Measurements from ENCODE around the gene PRKCZ. TPM values are rescaled to one million over a fixed set of nuclear protein-coding genes. Genes with fewer than 3 reads are reported as not detected.

Gene PRKCZ
- polyA plus RNA-seq, 3 donors, result 0.74 to 1.9 (median 1.4) TPM

- Mint-ChIP-seq H3K9me3 (no peaks in the 10 kb centered on the region), H3K27ac (peak overlapping the region in 2 of 7 donors; percentile 0 to 45), H3K4me1 (peaks cover 18% of the 10 kb centered on the region), H3K36me3 (peaks cover 0 to 3% of the 10 kb centered on the region in 2 donors), H3K27me3 (ENCODE audit: low read depth in 3 of 3) (peaks cover 0 to 5% (median 3%) of the 10 kb centered on the region in 3 donors), H3K4me3 (no peak overlapping the region)
- Histone ChIP-seq H4K20me1 (ENCODE audit: insufficient read depth, low read length) (no peaks in the 10 kb centered on the region), H3K79me2 (ENCODE audit: insufficient read depth, low read length) (no peaks in the 10 kb centered on the region), H3K27ac (ENCODE audit: low read depth in 1 of 2, low read length in 2 of 2) (peak overlapping the region in 1 of 2 donors; percentile 9), H3K27me3 (ENCODE audit: control insufficient read depth in 2 of 2, insufficient read depth in 2 of 2, low read length in 2 of 2) (no peaks in the 10 kb centered on the region), H3K9me3 (replicated peaks in 1 of 2; ENCODE audit: control insufficient read depth in 1 of 2, insufficient read depth in 1 of 2, low read length in 2 of 2) (no peaks in the 10 kb centered on the region), H3K4me3 (replicated peaks in 1 of 3; ENCODE audit: low read depth in 2 of 3, low read length in 3 of 3) (no peak overlapping the region), H2AFZ (ENCODE audit: insufficient read depth, low read depth, low read length, poor library complexity, severe bottlenecking) (no peak overlapping the region), H3K36me3 (replicated peaks in 1 of 2; ENCODE audit: control insufficient read depth in 1 of 2, insufficient read depth in 2 of 2, low read length in 2 of 2) (no peaks in the 10 kb centered on the region), H3K4me1 (ENCODE audit: control insufficient read depth in 1 of 2, insufficient read depth in 2 of 2, low read length in 2 of 2) (peaks cover 14 to 18% of the 10 kb centered on the region in 2 donors), H3K9ac (ENCODE audit: insufficient read depth, low read length, poor library complexity, severe bottlenecking) (no peak overlapping the region), H3K4me2 (replicated peaks; ENCODE audit: extremely low read depth, low read length, poor library complexity, severe bottlenecking) (no peak overlapping the region)
- DNase-seq, result no peak
- intact Hi-C loops (cut with micrococcal nuclease), result loop anchor here (5.0 kb wide), 3 partner anchors 33 to 78 kb away; no protein-coding TSS in a partner anchor
- WGBS (ENCODE audit: insufficient coverage), result 61% methylated on average over 8 of the region's 11 CpGs
- no peak for TF ChIP-seq CTCF (IDR thresholded peaks at IDR 0.05)
These were observed 120.0 kb downstream of the PRKCZ start for GRCh38 chr1:2170211-2170610.

GRCh38 chr1:2172012-2172411, 121.8 kb downstream of the PRKCZ start:
- H3K27me3 Mint-ChIP-seq (ENCODE audit: low read depth in 3 of 3), result peaks cover 0 to 3% (median 1%) of the 10 kb centered on the region in 3 donors

More at GRCh38 chr1:2172012-2172411, 121.8 kb downstream of the PRKCZ start:
- Histone ChIP-seq H3K4me3 (replicated peaks in 1 of 3; ENCODE audit: low read depth in 2 of 3, low read length in 3 of 3) (no peak overlapping the region), H3K4me2 (replicated peaks; ENCODE audit: extremely low read depth, low read length, poor library complexity, severe bottlenecking) (no peak overlapping the region), H3K9ac (ENCODE audit: insufficient read depth, low read length, poor library complexity, severe bottlenecking) (no peak overlapping the region), H3K79me2 (ENCODE audit: insufficient read depth, low read length) (no peaks in the 10 kb centered on the region), H3K4me1 (ENCODE audit: control insufficient read depth in 1 of 2, insufficient read depth in 2 of 2, low read length in 2 of 2) (peaks cover 14 to 18% of the 10 kb centered on the region in 2 donors), H2AFZ (ENCODE audit: insufficient read depth, low read depth, low read length, poor library complexity, severe bottlenecking) (no peak overlapping the region), H4K20me1 (ENCODE audit: insufficient read depth, low read length) (no peaks in the 10 kb centered on the region), H3K36me3 (replicated peaks in 1 of 2; ENCODE audit: control insufficient read depth in 1 of 2, insufficient read depth in 2 of 2, low read length in 2 of 2) (no peaks in the 10 kb centered on the region), H3K9me3 (replicated peaks in 1 of 2; ENCODE audit: control insufficient read depth in 1 of 2, insufficient read depth in 1 of 2, low read length in 2 of 2) (no peaks in the 10 kb centered on the region), H3K27me3 (ENCODE audit: control insufficient read depth in 2 of 2, insufficient read depth in 2 of 2, low read length in 2 of 2) (no peaks in the 10 kb centered on the region), H3K27ac (ENCODE audit: low read depth in 1 of 2, low read length in 2 of 2) (no peak overlapping the region)
- Mint-ChIP-seq H3K36me3 (peaks cover 0 to 6% of the 10 kb centered on the region in 2 donors), H3K4me3 (no peak overlapping the region), H3K4me1 (peaks cover 18% of the 10 kb centered on the region), H3K9me3 (no peaks in the 10 kb centered on the region), H3K27ac (no peak overlapping the region)
- no peak for DNase-seq
- TF ChIP-seq CTCF (IDR thresholded peaks at IDR 0.05), result no peak
- intact Hi-C loops (cut with micrococcal nuclease), result loop anchor here (5.0 kb wide), 3 partner anchors 35 to 80 kb away; no protein-coding TSS in a partner anchor
- 91% methylated on average over 22 of the region's 26 CpGs for WGBS (ENCODE audit: insufficient coverage)
